ENCODE data around the gene SEMA4F. TPM values are rescaled to one million over a fixed set of nuclear protein-coding genes. Genes with fewer than 3 reads are reported as not detected.

SEMA4F gene
- total RNA-seq, 1 experiment from 2014 or later = 1.1 TPM

GRCh38 chr2:74645344-74645743 lies 8.7 kb upstream of the SEMA4F start:
- Histone ChIP-seq H3K27me3 (ENCODE audit: control insufficient read depth, insufficient read depth, low read length) (peaks cover 14% of the 10 kb centered on the region; the same call in 1 of the 2 replicates), H3K4me3 (ENCODE audit: insufficient read depth, low read depth, low read length) (no peak overlapping the region), H3K36me3 (replicated peaks; ENCODE audit: control insufficient read depth, insufficient read depth, low read length) (no peaks in the 10 kb centered on the region)
- DNase-seq = no peak

- Histone ChIP-seq H3K36me3 (replicated peaks; ENCODE audit: control insufficient read depth, insufficient read depth, low read length) (no peaks in the 10 kb centered on the region), H3K27me3 (ENCODE audit: control insufficient read depth, insufficient read depth, low read length) (peaks cover 14% of the 10 kb centered on the region; the same call in 1 of the 2 replicates), H3K4me3 (ENCODE audit: insufficient read depth, low read depth, low read length) (no peak overlapping the region)
- peak; percentile 36 for DNase-seq
Observed at GRCh38 chr2:74646201-74646600, 7.8 kb upstream of the SEMA4F start.

GRCh38 chr2:74646834-74647482 lies 7.1 kb upstream of the SEMA4F start:
- Histone ChIP-seq H3K4me3 (ENCODE audit: insufficient read depth, low read depth, low read length) (no peak overlapping the region), H3K36me3 (replicated peaks; ENCODE audit: control insufficient read depth, insufficient read depth, low read length) (no peaks in the 10 kb centered on the region), H3K27me3 (ENCODE audit: control insufficient read depth, insufficient read depth, low read length) (peaks cover 14% of the 10 kb centered on the region; the same call in 1 of the 2 replicates)
- DNase-seq = peak; percentile 59

GRCh38 chr2:74648009-74648443 lies 6.0 kb upstream of the SEMA4F start, which contains the start of gene M1AP:
Gene M1AP, minus strand, starts transcription at chr2:74648330. Its CDS starts 8,055 bp downstream, at chr2:74640275.
- H3K36me3 ChIP-seq (replicated peaks; ENCODE audit: control insufficient read depth, insufficient read depth, low read length) = no peaks in the 10 kb centered on the region
- DNase-seq = peak; percentile 93
- peak within 1 kb of the TSS; percentile 59 for H3K4me3 ChIP-seq (ENCODE audit: insufficient read depth, low read depth, low read length)
- peaks cover 14% of the 10 kb centered on the region; the same call in 1 of the 2 replicates for H3K27me3 ChIP-seq (ENCODE audit: control insufficient read depth, insufficient read depth, low read length)

- Histone ChIP-seq H3K4me3 (ENCODE audit: insufficient read depth, low read depth, low read length) (peak overlapping the region; percentile 74), H3K27me3 (ENCODE audit: control insufficient read depth, insufficient read depth, low read length) (peaks cover 29% of the 10 kb centered on the region), H3K36me3 (replicated peaks; ENCODE audit: control insufficient read depth, insufficient read depth, low read length) (no peaks in the 10 kb centered on the region)
- DNase-seq = no peak
Observed at GRCh38 chr2:74653589-74653984, 460 bp upstream of the SEMA4F start.

- Histone ChIP-seq H3K27me3 (ENCODE audit: control insufficient read depth, insufficient read depth, low read length) (peaks cover 21% of the 10 kb centered on the region), H3K36me3 (replicated peaks; ENCODE audit: control insufficient read depth, insufficient read depth, low read length) (no peaks in the 10 kb centered on the region), H3K4me3 (ENCODE audit: insufficient read depth, low read depth, low read length) (no peak overlapping the region)
- DNase-seq = no peak
Observed at GRCh38 chr2:74655579-74655978, 1.5 kb downstream of the SEMA4F start.

- no peaks in the 10 kb centered on the region for H3K36me3 ChIP-seq (replicated peaks; ENCODE audit: control insufficient read depth, insufficient read depth, low read length)
- DNase-seq = no peak
- no peak overlapping the region for H3K4me3 ChIP-seq (ENCODE audit: insufficient read depth, low read depth, low read length)
Observed at GRCh38 chr2:74658516-74658915, 4.5 kb downstream of the SEMA4F start.

GRCh38 chr2:74659462-74659861 lies 5.4 kb downstream of the SEMA4F start:
- H3K27me3 ChIP-seq (ENCODE audit: control insufficient read depth, insufficient read depth, low read length) = peaks cover 18% of the 10 kb centered on the region
- DNase-seq = no peak
- no peak overlapping the region for H3K4me3 ChIP-seq (ENCODE audit: insufficient read depth, low read depth, low read length)
- no peaks in the 10 kb centered on the region for H3K36me3 ChIP-seq (replicated peaks; ENCODE audit: control insufficient read depth, insufficient read depth, low read length)

More at GRCh38 chr2:74658516-74658915, 4.5 kb downstream of the SEMA4F start:
- H3K27me3 ChIP-seq (ENCODE audit: control insufficient read depth, insufficient read depth, low read length) = peaks cover 21% of the 10 kb centered on the region

- no peak for DNase-seq
Observed at GRCh38 chr2:74668087-74668486, 14.0 kb downstream of the SEMA4F start.

GRCh38 chr2:74670263-74670662 lies 16.2 kb downstream of the SEMA4F start:
- Histone ChIP-seq H3K4me3 (ENCODE audit: insufficient read depth, low read depth, low read length) (no peak overlapping the region), H3K36me3 (replicated peaks; ENCODE audit: control insufficient read depth, insufficient read depth, low read length) (no peaks in the 10 kb centered on the region), H3K27me3 (ENCODE audit: control insufficient read depth, insufficient read depth, low read length) (no peaks in the 10 kb centered on the region)
- DNase-seq = no peak

More at GRCh38 chr2:74668087-74668486, 14.0 kb downstream of the SEMA4F start:
- no peaks in the 10 kb centered on the region for H3K27me3 ChIP-seq (ENCODE audit: control insufficient read depth, insufficient read depth, low read length)
- no peak overlapping the region for H3K4me3 ChIP-seq (ENCODE audit: insufficient read depth, low read depth, low read length)
- H3K36me3 ChIP-seq (replicated peaks; ENCODE audit: control insufficient read depth, insufficient read depth, low read length) = no peaks in the 10 kb centered on the region

- no peak overlapping the region for H3K4me3 ChIP-seq (ENCODE audit: insufficient read depth, low read depth, low read length)
- no peaks in the 10 kb centered on the region; the same call in 1 of the 2 replicates for H3K36me3 ChIP-seq (replicated peaks; ENCODE audit: control insufficient read depth, insufficient read depth, low read length)
- no peak for DNase-seq
- H3K27me3 ChIP-seq (ENCODE audit: control insufficient read depth, insufficient read depth, low read length) = no peaks in the 10 kb centered on the region
Observed at GRCh38 chr2:74671479-74671878, 17.4 kb downstream of the SEMA4F start.

- DNase-seq = no peak
- H3K4me3 ChIP-seq (ENCODE audit: insufficient read depth, low read depth, low read length) = no peak overlapping the region
- H3K36me3 ChIP-seq (replicated peaks; ENCODE audit: control insufficient read depth, insufficient read depth, low read length) = no peaks in the 10 kb centered on the region; the same call in 1 of the 2 replicates
- H3K27me3 ChIP-seq (ENCODE audit: control insufficient read depth, insufficient read depth, low read length) = no peaks in the 10 kb centered on the region
Observed at GRCh38 chr2:74673826-74674528, 19.9 kb downstream of the SEMA4F start.

- DNase-seq = peak; percentile 44
- Histone ChIP-seq H3K27me3 (ENCODE audit: control insufficient read depth, insufficient read depth, low read length) (no peaks in the 10 kb centered on the region), H3K4me3 (ENCODE audit: insufficient read depth, low read depth, low read length) (no peak overlapping the region), H3K36me3 (replicated peaks; ENCODE audit: control insufficient read depth, insufficient read depth, low read length) (no peaks in the 10 kb centered on the region; the same call in 1 of the 2 replicates)
Observed at GRCh38 chr2:74675090-74675489, 21.0 kb downstream of the SEMA4F start.

- no peaks in the 10 kb centered on the region for H3K27me3 ChIP-seq (ENCODE audit: control insufficient read depth, insufficient read depth, low read length)
- DNase-seq = no peak
- no peaks in the 10 kb centered on the region; the same call in 1 of the 2 replicates for H3K36me3 ChIP-seq (replicated peaks; ENCODE audit: control insufficient read depth, insufficient read depth, low read length)
- no peak overlapping the region for H3K4me3 ChIP-seq (ENCODE audit: insufficient read depth, low read depth, low read length)
Observed at GRCh38 chr2:74676331-74676730, 22.3 kb downstream of the SEMA4F start.

GRCh38 chr2:74679615-74680014 lies 25.6 kb downstream of the SEMA4F start:
- Histone ChIP-seq H3K4me3 (ENCODE audit: insufficient read depth, low read depth, low read length) (no peak overlapping the region), H3K27me3 (ENCODE audit: control insufficient read depth, insufficient read depth, low read length) (no peaks in the 10 kb centered on the region)
- no peak for DNase-seq

More at GRCh38 chr2:74679615-74680014, 25.6 kb downstream of the SEMA4F start:
- no peaks in the 10 kb centered on the region; the same call in 1 of the 2 replicates for H3K36me3 ChIP-seq (replicated peaks; ENCODE audit: control insufficient read depth, insufficient read depth, low read length)
